HG03565 (cell line): ENCODE results near the gene DRICH1.
"Not testable (repeated sequence)": the region's sequence is repeated elsewhere in the genome, so short reads cannot be mapped to it uniquely, and the experiment has no call there.

Experiments
- ATAC-seq: cut with Tn5 transposase; IDR thresholded peaks from one replicate; pipeline ENCODE4 v1.9.1; 2021; ENCODE audit warnings: mild to moderate bottlenecking, moderate library complexity; ENCODE audit not compliant: unreplicated experiment

The DRICH1 gene

GRCh38 chr22:23570681-23571080 lies 61.4 kb downstream of the DRICH1 start:
- no peak for ATAC-seq

- no peak for ATAC-seq
These were observed 62.4 kb downstream of the DRICH1 start for GRCh38 chr22:23569716-23570115.

- no peak for ATAC-seq
These were observed 62.8 kb downstream of the DRICH1 start for GRCh38 chr22:23569291-23569690.

- no peak for ATAC-seq
These were observed 65.2 kb downstream of the DRICH1 start for GRCh38 chr22:23566705-23567475.

- ATAC-seq: no peak
These were observed 66.0 kb downstream of the DRICH1 start for GRCh38 chr22:23565915-23566704.

- ATAC-seq: no peak
These were observed 66.7 kb downstream of the DRICH1 start for GRCh38 chr22:23565305-23565914.

GRCh38 chr22:23564276-23564675 lies 67.8 kb downstream of the DRICH1 start:
- ATAC-seq: no peak

GRCh38 chr22:23563111-23563510 lies 69.0 kb downstream of the DRICH1 start:
- no peak for ATAC-seq

- ATAC-seq: no peak
These were observed 69.9 kb downstream of the DRICH1 start for GRCh38 chr22:23562186-23562585.

GRCh38 chr22:23561025-23561510 lies 71.1 kb downstream of the DRICH1 start:
- not testable (repeated sequence) for ATAC-seq

GRCh38 chr22:23560215-23560614 lies 71.9 kb downstream of the DRICH1 start:
- ATAC-seq: not testable (repeated sequence)
